ENCODE results near the gene AP3M1. TPM values are rescaled to one million over a fixed set of nuclear protein-coding genes. Genes with fewer than 3 reads are reported as not detected.

AP3M1 gene
- total RNA-seq, 1 donor from 2014 or later, result 33.7 TPM

- peak in 1 of 2 donors; percentile 44 for ATAC-seq
- no peak for DNase-seq
- intact Hi-C loops (cut with DNase I), result no loop called here
- Histone ChIP-seq H3K36me3 (peaks cover 100% of the 10 kb centered on the region), H3K27ac (peak overlapping the region; percentile 18), H3K9me3 (no peaks in the 10 kb centered on the region), H3K4me1 (peaks cover 4% of the 10 kb centered on the region), H3K4me3 (no peak overlapping the region), H3K27me3 (ENCODE audit: low read depth) (no peaks in the 10 kb centered on the region)
- TF ChIP-seq, protein P1, sequence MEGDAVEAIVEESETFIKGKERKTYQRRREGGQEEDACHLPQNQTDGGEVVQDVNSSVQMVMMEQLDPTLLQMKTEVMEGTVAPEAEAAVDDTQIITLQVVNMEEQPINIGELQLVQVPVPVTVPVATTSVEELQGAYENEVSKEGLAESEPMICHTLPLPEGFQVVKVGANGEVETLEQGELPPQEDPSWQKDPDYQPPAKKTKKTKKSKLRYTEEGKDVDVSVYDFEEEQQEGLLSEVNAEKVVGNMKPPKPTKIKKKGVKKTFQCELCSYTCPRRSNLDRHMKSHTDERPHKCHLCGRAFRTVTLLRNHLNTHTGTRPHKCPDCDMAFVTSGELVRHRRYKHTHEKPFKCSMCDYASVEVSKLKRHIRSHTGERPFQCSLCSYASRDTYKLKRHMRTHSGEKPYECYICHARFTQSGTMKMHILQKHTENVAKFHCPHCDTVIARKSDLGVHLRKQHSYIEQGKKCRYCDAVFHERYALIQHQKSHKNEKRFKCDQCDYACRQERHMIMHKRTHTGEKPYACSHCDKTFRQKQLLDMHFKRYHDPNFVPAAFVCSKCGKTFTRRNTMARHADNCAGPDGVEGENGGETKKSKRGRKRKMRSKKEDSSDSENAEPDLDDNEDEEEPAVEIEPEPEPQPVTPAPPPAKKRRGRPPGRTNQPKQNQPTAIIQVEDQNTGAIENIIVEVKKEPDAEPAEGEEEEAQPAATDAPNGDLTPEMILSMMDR (IDR thresholded peaks at IDR 0.05), result no peak
Measured at GRCh38 chr10:74118804-74119203, 31.8 kb downstream of the AP3M1 start.

- no peaks in the 10 kb centered on the region for H3K27me3 ChIP-seq (ENCODE audit: low read depth)
- ATAC-seq (no peak), DNase-seq (no peak)
- TF ChIP-seq, protein P1 (IDR thresholded peaks at IDR 0.05), result no peak
- no peak overlapping the region for H3K27ac ChIP-seq
- H3K36me3 ChIP-seq, result peaks cover 100% of the 10 kb centered on the region
- H3K4me1 ChIP-seq, result peaks cover 4% of the 10 kb centered on the region
- no peak overlapping the region for H3K4me3 ChIP-seq
- no peaks in the 10 kb centered on the region for H3K9me3 ChIP-seq
- intact Hi-C loops (cut with DNase I), result no loop called here
Measured at GRCh38 chr10:74117738-74118137, 32.9 kb downstream of the AP3M1 start.

DNA sequence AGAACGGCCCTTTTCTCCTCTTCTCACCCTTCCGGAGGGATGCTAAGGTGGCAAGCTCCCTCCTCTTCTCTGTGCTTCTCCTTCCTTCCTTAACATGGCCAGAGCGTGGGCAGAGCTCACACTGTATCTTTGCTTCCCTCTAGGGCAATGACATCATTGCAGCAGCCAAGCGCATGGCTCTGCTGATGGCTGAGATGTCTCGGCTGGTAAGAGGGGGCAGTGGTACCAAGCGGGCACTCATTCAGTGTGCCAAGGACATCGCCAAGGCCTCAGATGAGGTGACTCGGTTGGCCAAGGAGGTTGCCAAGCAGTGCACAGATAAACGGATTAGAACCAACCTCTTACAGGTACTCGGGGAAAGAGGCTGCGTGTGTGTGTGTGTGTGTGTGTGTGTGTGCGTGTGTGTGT is 36.6 kb downstream of the AP3M1 start:
- H3K27me3 ChIP-seq (ENCODE audit: low read depth), result no peaks in the 10 kb centered on the region
- no peaks in the 10 kb centered on the region for H3K9me3 ChIP-seq
- no peak overlapping the region for H3K4me3 ChIP-seq
- DNase-seq, result no peak
- H3K36me3 ChIP-seq, result peaks cover 100% of the 10 kb centered on the region
- intact Hi-C loops (cut with DNase I), result no loop called here
- ATAC-seq, result no peak
- H3K27ac ChIP-seq, result no peak overlapping the region
- H3K4me1 ChIP-seq, result no peaks in the 10 kb centered on the region
- TF ChIP-seq, protein P1 (IDR thresholded peaks at IDR 0.05), result no peak

GRCh38 chr10:74113546-74113945 is 37.1 kb downstream of the AP3M1 start:
- Histone ChIP-seq H3K36me3 (peaks cover 100% of the 10 kb centered on the region), H3K4me3 (no peak overlapping the region), H3K27ac (no peak overlapping the region), H3K27me3 (ENCODE audit: low read depth) (no peaks in the 10 kb centered on the region), H3K9me3 (no peaks in the 10 kb centered on the region), H3K4me1 (no peaks in the 10 kb centered on the region)
- DNase-seq (no peak), ATAC-seq (no peak)
- intact Hi-C loops (cut with DNase I), result no loop called here
- TF ChIP-seq, protein P1 (IDR thresholded peaks at IDR 0.05), result no peak

GRCh38 chr10:74111799-74112198 is 38.8 kb downstream of the AP3M1 start:
- no peak overlapping the region for H3K27ac ChIP-seq
- no peaks in the 10 kb centered on the region for H3K4me1 ChIP-seq
- ATAC-seq, result no peak
- no peak for DNase-seq
- TF ChIP-seq, protein P1 (IDR thresholded peaks at IDR 0.05), result no peak
- H3K4me3 ChIP-seq, result no peak overlapping the region
- H3K27me3 ChIP-seq (ENCODE audit: low read depth), result no peaks in the 10 kb centered on the region
- H3K36me3 ChIP-seq, result peaks cover 100% of the 10 kb centered on the region
- intact Hi-C loops (cut with DNase I), result no loop called here
- no peaks in the 10 kb centered on the region for H3K9me3 ChIP-seq

GRCh38 chr10:74110120-74110519 is 40.5 kb downstream of the AP3M1 start:
- H3K9me3 ChIP-seq, result no peaks in the 10 kb centered on the region
- H3K27me3 ChIP-seq (ENCODE audit: low read depth), result no peaks in the 10 kb centered on the region
- peaks cover 100% of the 10 kb centered on the region for H3K36me3 ChIP-seq
- TF ChIP-seq, protein P1 (IDR thresholded peaks at IDR 0.05), result no peak
- H3K4me1 ChIP-seq, result no peaks in the 10 kb centered on the region
- ATAC-seq (no peak), DNase-seq (no peak)
- H3K27ac ChIP-seq, result no peak overlapping the region
- intact Hi-C loops (cut with DNase I), result no loop called here
- no peak overlapping the region for H3K4me3 ChIP-seq

Data from lower lobe of right lung (tissue), 2 donors.